PC-9 (cell line): Measurements from ENCODE around the gene PHC2. TPM values are rescaled to one million over a fixed set of nuclear protein-coding genes. Genes with fewer than 3 reads are reported as not detected.
A peak's percentile ranks its signal among the peaks of the same experiment; 100 is the strongest.

Source experiments
- BruUV-seq: library from RNA; stranded (reverse); fragments of 400-500 nt; replicated peaks from 2 replicates; lab custom pipeline; 2021; lab: Mats Ljungman, UMichigan
- CTCF ChIA-PET: fragments of 300-600 bp; sonication (Branson Sonifier 250); formaldehyde crosslinking; loops from one replicate; lab custom pipeline; 2022; ENCODE audit warnings: antibody characterized with exemption; lab: Charles Lee
- POLR2A ChIA-PET: fragments of 300-600 bp; sonication (Branson Sonifier 250); formaldehyde crosslinking; loops from one replicate; lab custom pipeline; 2022; ENCODE audit warnings: antibody characterized with exemption; ENCODE audit not compliant: unreplicated experiment; lab: Charles Lee
- DNase-seq, 2 experiments: peaks; one replicate each; pipeline versions ENCODE4 v3.0.0 to v3.0.0-alpha.2; 2015 to 2022; ENCODE audit warnings: mixed read lengths in 1 of 2
- H2AFZ ChIP-seq: fragments of 200-600 bp; sonication (generic); 2 replicates; pipeline ENCODE4 v1.8.1; 2017; ENCODE audit warnings: antibody characterized with exemption
- H3F3A ChIP-seq: fragments of 200-600 bp; sonication (generic); 2 replicates; pipeline ENCODE4 v1.8.1; 2017; ENCODE audit warnings: antibody characterized with exemption, mild to moderate bottlenecking, low read depth; ENCODE audit not compliant: insufficient read depth
- H3K27ac ChIP-seq: fragments of 200-600 bp; sonication (generic); 2 replicates; pipeline ENCODE4 v1.6.1; 2016; ENCODE audit warnings: mixed run types
- H3K27me3 ChIP-seq: fragments of 200-600 bp; sonication (generic); 2 replicates; pipeline ENCODE4 v1.6.1; 2016; ENCODE audit warnings: low read depth, mixed run types; ENCODE audit not compliant: insufficient read depth
- H3K36me3 ChIP-seq: fragments of 200-600 bp; sonication (generic); 2 replicates; pipeline ENCODE4 v1.6.1; 2016; ENCODE audit warnings: low read depth, mixed run types
- H3K4me1 ChIP-seq: fragments of 200-600 bp; sonication (generic); replicated peaks from 2 replicates; pipeline ENCODE4 v1.6.1; 2016; ENCODE audit warnings: mixed run types; ENCODE audit not compliant: insufficient read depth
- H3K4me2 ChIP-seq: fragments of 200-600 bp; sonication (generic); 2 replicates; pipeline ENCODE4 v1.6.1; 2017; ENCODE audit warnings: mixed run types
- H3K4me3 ChIP-seq: fragments of 200-600 bp; sonication (generic); 2 replicates; pipeline ENCODE4 v1.6.1; 2016; ENCODE audit warnings: mixed run types
- H3K79me2 ChIP-seq: fragments of 200-600 bp; sonication (generic); 2 replicates; pipeline ENCODE4 v1.6.1; 2017; ENCODE audit warnings: low read depth, mixed run types
- H3K9me2 ChIP-seq: fragments of 200-600 bp; sonication (generic); 2 replicates; pipeline ENCODE4 v1.8.1; 2017; ENCODE audit warnings: mild to moderate bottlenecking; ENCODE audit not compliant: insufficient read depth
- H3K9me3 ChIP-seq: fragments of 200-600 bp; sonication (generic); 2 replicates; pipeline ENCODE4 v1.8.1; 2016; ENCODE audit warnings: low read depth; ENCODE audit not compliant: insufficient read depth
- H4K20me1 ChIP-seq: fragments of 200-600 bp; sonication (generic); 2 replicates; pipeline ENCODE4 v1.8.1; 2017; ENCODE audit not compliant: insufficient read depth
- CTCF ChIP-seq: fragments of 200-600 bp; sonication (generic); conservative IDR thresholded peaks from 2 replicates; pipeline ENCODE4 v1.6.1; 2017; ENCODE audit warnings: mixed run types, antibody characterized with exemption, mild to moderate bottlenecking, moderate library complexity
- EZH2 ChIP-seq: fragments of 200-600 bp; sonication (generic); IDR thresholded peaks from 2 replicates; pipeline ENCODE4 v1.8.0; 2017; ENCODE audit warnings: antibody characterized with exemption, low read depth
- intact Hi-C: fragments of 100-400 bp; cut with micrococcal nuclease; formaldehyde crosslinking; loops from one replicate; pipeline ENCODE4 v1.10.0; 2022; ENCODE audit not compliant: unreplicated experiment
- total RNA-seq: library from RNA; stranded (reverse); gene quantifications from 2 replicates; pipeline ENCODE4 v1.2.3, GENCODE V29; 2021

Gene PHC2
- total RNA-seq, 1 experiment from 2014 or later, result 48.1 TPM

- Histone ChIP-seq H3K4me2 (no peak overlapping the region), H3K9me2 (no peaks in the 10 kb centered on the region), H3K79me2 (no peaks in the 10 kb centered on the region), H4K20me1 (no peaks in the 10 kb centered on the region), H3K4me3 (no peak overlapping the region), H3K9me3 (no peaks in the 10 kb centered on the region), H3K27ac (no peak overlapping the region), H3F3A (peaks cover 3% of the 10 kb centered on the region; the same call in 1 of the 2 replicates), H2AFZ (no peak overlapping the region), H3K4me1 (no peaks in the 10 kb centered on the region), H3K36me3 (no peaks in the 10 kb centered on the region), H3K27me3 (no peaks in the 10 kb centered on the region)
- POLR2A ChIA-PET, result no interaction called here
- CTCF ChIA-PET, result no interaction called here
- DNase-seq, result no peak
- BruUV-seq, result TSS peak; percentile 15
- intact Hi-C loops, result no loop called here
- TF ChIP-seq CTCF (no peak), EZH2 (no peak)
These were observed 128.6 kb downstream of the PHC2 start for GRCh38 chr1:33302325-33302724.

GRCh38 chr1:33301273-33301984, 129.5 kb downstream of the PHC2 start:
- no peak for TF ChIP-seq EZH2
- no peak for TF ChIP-seq CTCF
- Histone ChIP-seq H4K20me1 (no peaks in the 10 kb centered on the region), H2AFZ (no peak overlapping the region), H3K9me2 (no peaks in the 10 kb centered on the region), H3K4me3 (no peak overlapping the region), H3K36me3 (no peaks in the 10 kb centered on the region), H3K4me2 (no peak overlapping the region), H3K27me3 (no peaks in the 10 kb centered on the region), H3F3A (peaks cover 3% of the 10 kb centered on the region; the same call in 1 of the 2 replicates), H3K9me3 (no peaks in the 10 kb centered on the region), H3K4me1 (no peaks in the 10 kb centered on the region), H3K27ac (no peak overlapping the region), H3K79me2 (no peaks in the 10 kb centered on the region)
- ChIA-PET POLR2A (no interaction called here), CTCF (no interaction called here)
- intact Hi-C loops, result no loop called here
- BruUV-seq, result no TSS peak
- DNase-seq, result no peak

- Histone ChIP-seq H3K9me3 (no peaks in the 10 kb centered on the region), H2AFZ (no peak overlapping the region), H3F3A (peaks cover 3% of the 10 kb centered on the region; the same call in 1 of the 2 replicates), H3K4me1 (no peaks in the 10 kb centered on the region), H4K20me1 (no peaks in the 10 kb centered on the region), H3K36me3 (no peaks in the 10 kb centered on the region), H3K4me2 (no peak overlapping the region), H3K9me2 (no peaks in the 10 kb centered on the region), H3K4me3 (no peak overlapping the region), H3K79me2 (no peaks in the 10 kb centered on the region), H3K27me3 (no peaks in the 10 kb centered on the region), H3K27ac (no peak overlapping the region)
- ChIA-PET CTCF (no interaction called here), POLR2A (no interaction called here)
- no TSS peak for BruUV-seq
- no peak for DNase-seq
- no peak for TF ChIP-seq CTCF
- TF ChIP-seq EZH2, result no peak
- intact Hi-C loops, result no loop called here
These were observed 130.2 kb downstream of the PHC2 start for GRCh38 chr1:33300673-33301072.
